ELR (cell line): ENCODE data around the gene DHX32.
"Not testable (repeated sequence)": the region's sequence is repeated elsewhere in the genome, so short reads cannot be mapped to it uniquely, and the experiment has no call there.

Source experiments
- DNase-seq: peaks from one replicate; pipeline ENCODE4 v3.0.0-alpha.2; 2015; ENCODE audit warnings: low read depth

Gene DHX32

GRCh38 chr10:125895130-125896087 is 14.3 kb upstream of the DHX32 start:
- DNase-seq: peak; percentile 81

- DNase-seq: not testable (repeated sequence)
Observed at GRCh38 chr10:125894176-125894575, 13.1 kb upstream of the DHX32 start.

GRCh38 chr10:125892402-125892801 is 11.3 kb upstream of the DHX32 start:
- DNase-seq: peak; percentile 68

- DNase-seq: not testable (repeated sequence)
Observed at GRCh38 chr10:125889441-125889840, 8.3 kb upstream of the DHX32 start.

DNA sequence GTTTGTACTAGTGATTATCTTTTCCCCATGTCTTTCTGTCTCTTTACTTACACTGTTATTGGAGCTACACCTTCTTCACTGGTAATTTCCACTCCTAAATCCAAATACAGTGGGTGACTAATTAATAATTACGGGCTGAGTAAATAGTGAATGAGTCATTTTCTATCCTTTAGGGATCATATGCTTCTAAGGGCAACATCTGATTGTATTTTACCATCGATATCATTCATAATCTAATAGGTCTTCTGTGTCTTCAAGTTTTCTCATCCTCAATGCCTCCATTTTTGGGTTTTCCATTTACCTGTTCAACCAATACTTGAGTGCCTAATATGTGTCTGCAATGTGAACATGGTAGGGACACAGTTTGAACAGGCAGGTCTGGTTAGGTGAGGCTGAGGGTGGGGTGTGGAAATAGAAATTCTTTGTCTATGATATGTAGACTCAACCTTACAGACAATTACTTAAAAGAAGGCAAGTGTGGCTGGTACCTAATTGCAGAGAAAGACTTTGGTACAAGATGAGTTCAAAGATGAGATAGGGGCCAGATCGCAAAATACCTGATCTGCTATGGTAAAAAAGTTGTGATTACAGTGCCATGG is 5.9 kb upstream of the DHX32 start:
- peak; percentile 31 for DNase-seq

DNA sequence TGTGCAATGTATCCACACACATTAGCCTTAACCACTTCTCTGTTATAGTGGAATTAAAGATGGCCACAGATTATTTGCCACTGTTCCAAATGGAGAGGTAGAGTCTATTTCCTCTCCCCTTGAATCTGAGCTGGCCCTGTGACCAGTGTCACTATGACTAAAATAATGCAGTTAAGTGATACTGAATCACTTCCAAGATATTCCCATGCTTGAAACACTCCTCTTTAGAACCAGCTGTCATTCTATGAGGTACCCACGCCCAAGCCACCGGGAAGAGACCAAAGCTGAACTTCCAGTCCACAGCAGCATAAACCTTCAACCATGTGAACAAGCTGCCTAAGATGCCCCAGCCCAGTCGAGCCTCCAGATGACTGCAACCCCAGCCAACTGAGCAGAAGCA is 2.1 kb upstream of the DHX32 start:
- DNase-seq: no peak

DNA sequence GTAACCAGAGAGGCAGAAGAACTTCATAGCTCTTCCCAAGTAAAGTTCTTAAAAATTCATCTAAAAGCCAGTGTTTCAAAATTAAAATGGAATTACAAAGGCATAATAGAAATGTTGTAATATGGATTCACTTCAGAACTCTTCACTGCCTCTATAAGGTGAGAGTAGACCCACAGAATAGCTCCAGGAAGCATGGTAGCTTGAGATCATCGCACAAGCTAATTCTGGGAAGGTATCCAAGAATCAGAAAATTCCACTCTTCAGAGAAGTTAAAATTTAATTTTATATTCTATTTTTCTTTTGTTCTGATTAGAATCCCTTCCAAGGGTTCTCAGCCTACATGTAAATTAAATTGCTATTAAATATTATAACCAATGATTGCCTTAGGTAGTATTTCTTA is 1.5 kb upstream of the DHX32 start:
- DNase-seq: no peak

GRCh38 chr10:125880719-125881118 is 373 bp downstream of the DHX32 start:
- DNase-seq: no peak

GRCh38 chr10:125878957-125879835 is 1.9 kb downstream of the DHX32 start:
- peak; percentile 95 for DNase-seq

- DNase-seq: no peak
Observed at GRCh38 chr10:125871338-125871737, 9.8 kb downstream of the DHX32 start.

DNA sequence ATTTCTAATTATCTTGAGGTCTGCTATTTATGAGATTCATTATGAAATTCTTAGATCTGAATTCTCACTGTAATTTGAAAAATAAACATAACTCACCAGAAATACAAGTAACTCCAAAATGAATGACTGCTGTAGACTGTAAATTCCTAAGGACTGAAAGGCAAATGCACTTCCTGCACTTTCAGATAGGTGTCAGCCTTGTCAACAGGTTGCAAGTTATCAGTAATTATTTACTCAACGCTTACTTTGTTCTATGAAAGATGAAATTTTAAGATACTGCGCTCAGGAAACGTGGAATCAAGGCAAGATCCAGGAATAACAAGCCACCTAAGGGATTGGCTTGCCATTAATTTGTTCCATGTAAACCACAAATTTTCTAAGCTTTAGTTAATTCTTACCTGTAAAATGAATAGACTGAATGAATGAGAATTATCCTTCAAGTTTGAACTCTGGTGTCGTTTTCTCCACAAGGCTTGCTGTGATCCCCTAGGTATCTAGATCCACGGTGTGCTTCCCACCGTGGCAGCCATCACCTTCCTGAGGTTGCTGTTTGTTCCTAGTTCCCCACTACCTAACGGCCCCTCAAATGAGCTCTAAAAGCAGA is 12.6 kb downstream of the DHX32 start:
- peak; percentile 70 for DNase-seq

DNA sequence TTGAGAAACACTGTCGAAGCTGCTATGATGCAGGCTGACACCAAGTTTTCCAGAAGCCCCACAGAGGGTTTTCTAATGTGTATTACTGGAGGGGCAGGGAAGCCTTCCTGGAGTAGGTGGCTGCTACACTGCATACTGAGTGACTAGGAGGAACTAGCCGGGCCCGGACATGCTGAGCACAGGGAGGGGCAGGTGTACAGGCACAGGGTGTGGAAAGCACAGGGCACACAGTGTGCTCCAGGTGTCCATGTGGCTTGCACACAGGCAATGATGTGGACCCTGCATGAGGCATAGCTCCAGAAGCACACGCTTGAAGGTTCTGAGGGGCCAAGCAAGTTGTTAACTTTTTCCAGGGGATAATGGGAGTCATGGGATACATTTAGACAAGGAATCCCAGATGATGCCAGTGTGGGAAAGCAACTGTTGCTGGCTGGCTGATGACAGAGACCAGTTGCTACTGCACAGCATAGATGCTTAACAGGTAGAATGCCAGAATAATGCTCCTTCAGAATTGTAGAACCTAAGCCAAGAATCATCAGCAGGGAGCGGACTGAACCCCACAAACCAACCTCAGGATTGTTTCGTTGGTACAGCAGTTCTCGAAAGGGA is 14.6 kb downstream of the DHX32 start:
- no peak for DNase-seq

- DNase-seq: no peak
Observed at GRCh38 chr10:125865120-125865519, 16.0 kb downstream of the DHX32 start.

DNA sequence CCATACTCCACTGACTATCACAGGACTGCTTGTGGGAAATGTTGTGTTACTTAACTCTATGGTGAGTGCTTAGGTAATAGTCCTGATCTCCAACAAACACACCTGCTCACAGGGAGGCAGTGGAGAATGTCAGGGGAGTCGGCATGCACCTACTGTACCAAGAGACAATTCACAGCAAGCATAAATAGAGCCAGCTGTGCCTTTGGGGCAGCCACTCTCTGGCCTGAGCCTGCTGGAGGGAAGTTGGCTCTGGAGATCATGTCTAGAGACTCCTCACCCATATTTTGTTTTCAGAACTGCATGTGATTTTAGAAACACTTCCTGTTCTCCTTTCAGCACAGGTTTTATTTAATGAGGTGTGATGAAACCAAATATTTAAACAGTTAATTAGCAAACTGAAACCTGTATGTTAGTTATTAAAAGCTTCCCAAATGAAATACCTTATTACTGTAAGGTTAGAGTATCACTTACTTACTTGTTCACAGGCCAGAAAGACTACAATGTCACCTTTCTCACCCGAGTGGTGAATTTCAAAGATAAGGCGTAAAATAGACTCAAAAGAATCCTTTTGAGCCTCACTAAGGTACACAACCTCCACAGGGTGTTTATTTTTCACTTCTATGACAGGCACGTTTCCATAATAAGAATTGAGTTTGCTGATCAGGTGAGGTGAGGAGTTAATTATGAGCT is 21.8 kb downstream of the DHX32 start:
- no peak for DNase-seq

- DNase-seq: no peak
Observed at GRCh38 chr10:125857185-125857760, 23.8 kb downstream of the DHX32 start.

GRCh38 chr10:125852487-125852886 is 28.6 kb downstream of the DHX32 start:
- no peak for DNase-seq

DNA sequence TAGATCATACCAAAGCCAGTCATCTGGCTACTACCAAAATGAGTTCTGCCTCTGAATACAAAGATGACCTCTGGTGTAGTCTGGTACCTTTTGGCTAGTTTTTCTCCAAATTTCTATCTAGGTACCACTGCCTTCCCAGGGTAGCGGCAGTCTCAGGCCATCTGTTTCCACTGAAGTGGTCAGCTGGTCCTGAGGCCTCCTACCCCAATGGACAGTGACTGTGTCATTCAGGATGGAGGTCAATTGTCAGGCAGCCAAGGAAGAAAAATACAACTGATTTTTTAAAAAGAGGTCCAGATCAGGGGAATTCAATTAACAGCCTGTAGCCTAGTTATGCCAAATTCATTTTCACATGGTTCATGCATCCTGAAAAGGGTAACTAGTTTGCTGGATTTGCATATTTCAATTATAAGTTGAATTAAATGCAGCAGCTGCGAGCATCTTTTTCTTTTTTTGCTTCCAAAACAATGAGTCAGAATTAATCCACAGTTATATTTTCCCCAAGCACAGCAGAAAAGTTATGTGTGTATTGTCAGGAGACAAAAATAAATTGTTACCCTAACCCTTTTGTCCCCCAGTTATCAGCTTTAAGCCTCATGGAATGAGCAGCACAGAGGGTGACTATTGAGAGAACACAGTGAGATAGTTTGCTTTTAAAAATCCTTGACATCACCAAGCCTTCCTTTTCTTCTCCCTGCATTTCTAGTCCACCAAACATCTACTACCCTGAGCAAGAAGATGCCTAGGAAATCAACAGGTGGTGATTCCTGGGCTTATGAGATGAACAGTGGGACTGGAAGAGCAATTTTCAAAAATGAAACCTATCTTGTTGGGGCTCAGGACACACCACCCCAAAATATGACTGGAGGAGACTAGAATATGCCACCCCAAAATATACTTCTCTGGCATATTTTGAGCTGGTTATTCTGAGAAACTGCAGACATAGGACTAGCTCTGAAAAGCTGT is 30.0 kb downstream of the DHX32 start:
- DNase-seq: no peak

GRCh38 chr10:125849448-125849847 is 31.6 kb downstream of the DHX32 start:
- no peak for DNase-seq

DNA sequence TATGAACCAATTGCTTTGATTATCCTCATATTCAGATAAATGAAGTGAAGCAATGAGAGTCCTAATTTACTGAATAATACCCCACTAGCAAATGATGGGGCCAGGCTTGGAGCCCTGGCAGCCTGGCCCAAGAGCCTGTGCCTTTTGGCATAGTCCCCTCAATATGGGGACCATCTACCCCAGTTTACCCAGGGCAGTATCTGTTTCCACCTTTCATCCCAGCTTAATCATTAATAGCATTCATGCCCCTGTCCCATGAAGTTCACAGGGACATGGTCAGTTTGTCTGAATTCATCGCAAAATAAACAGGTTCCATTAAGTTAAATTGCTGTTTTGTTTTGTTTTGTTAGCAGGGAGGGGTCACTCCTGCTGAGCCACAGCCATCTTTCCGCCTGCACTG is 32.2 kb downstream of the DHX32 start:
- no peak for DNase-seq
